Lung (tissue), 12 donors: ENCODE measurements around the gene SVIL. TPM values are rescaled to one million over a fixed set of nuclear protein-coding genes. Genes with fewer than 3 reads are reported as not detected.
"Not testable (repeated sequence)": the region's sequence is repeated elsewhere in the genome, so short reads cannot be mapped to it uniquely, and the experiment has no call there.

Experiments used
- ATAC-seq: fragments of 200-7000 bp; cut with Tn5 transposase; one replicate; pipeline ENCODE4 v1.9.1; 2020; ENCODE audit warnings: moderate number of reproducible peaks; ENCODE audit not compliant: insufficient read depth, low FRiP score
- DNase-seq, 3 donors: peaks; one replicate each; pipeline ENCODE4 v3.0.0-alpha.2; 2013 to 2017
- H3K27ac ChIP-seq, 2 donors: one replicate each; pipeline ENCODE4 v1.5.1; 2013; ENCODE audit warnings: mild to moderate bottlenecking in 2 of 2, moderate library complexity in 2 of 2, control low read depth in 1 of 2, inconsistent platforms in 1 of 2, low read depth in 1 of 2, low read length in 1 of 2
- H3K27me3 ChIP-seq, 3 donors: one replicate each; pipeline ENCODE4 v1.5.1; 2013; ENCODE audit warnings: low read length in 2 of 3; ENCODE audit not compliant: control insufficient read depth in 3 of 3, insufficient read depth in 3 of 3
- H3K36me3 ChIP-seq, 4 donors: one replicate each; pipeline ENCODE4 v1.5.1; 2013; ENCODE audit warnings: low read length in 4 of 4, mild to moderate bottlenecking in 1 of 4, moderate library complexity in 1 of 4; ENCODE audit not compliant: control insufficient read depth in 4 of 4, insufficient read depth in 4 of 4
- H3K4me1 ChIP-seq, 5 donors: one replicate each; pipeline ENCODE4 v1.5.1; 2013; ENCODE audit warnings: low read length in 5 of 5, mild to moderate bottlenecking in 2 of 5, moderate library complexity in 1 of 5; ENCODE audit not compliant: control insufficient read depth in 5 of 5, insufficient read depth in 5 of 5
- H3K4me3 ChIP-seq: one replicate; pipeline ENCODE4 v1.5.1; 2013; ENCODE audit warnings: mild to moderate bottlenecking, control low read depth, moderate library complexity
- H3K9ac ChIP-seq, 2 donors: one replicate each; pipeline ENCODE4 v1.5.1; 2013; ENCODE audit warnings: low read length in 2 of 2, control low read depth in 1 of 2; ENCODE audit not compliant: insufficient read depth in 1 of 2
- H3K9me3 ChIP-seq, 4 donors: one replicate each; pipeline ENCODE4 v1.5.1; 2013; ENCODE audit warnings: low read length in 3 of 4, mild to moderate bottlenecking in 1 of 4, moderate library complexity in 1 of 4; ENCODE audit not compliant: control insufficient read depth in 4 of 4, insufficient read depth in 3 of 4
- WGBS, 2 donors: extraction: QIAGEN DNeasy Blood & Tissue Kit; methylation state at CpG; one replicate each; pipeline ENCODE4 v1.1.7; 2013; 5-methylcytosine and 5-hydroxymethylcytosine counted together
- polyA plus RNA-seq, 2 donors: library from polyadenylated mRNA; stranded (reverse); fragments of 200-250 nt; gene quantifications; one replicate each; pipeline ENCODE4 v1.2.1, GENCODE V29; 2013
- total RNA-seq, 2 donors: library from RNA; depleted of rRNA in 1 of 2; stranded (reverse); fragments of >200 nt in 1 of 2; gene quantifications; one replicate each; pipeline ENCODE4 v1.2.1, GENCODE V29; 2014 to 2021
- TF ChIP-seq, protein P1 (sequence below): IDR thresholded peaks from 2 replicates; pipeline ENCODE4 v1.5.1; 2012; ENCODE audit warnings: mild to moderate bottlenecking; ENCODE audit errors: control extremely low read depth, extremely low read depth
- donor health status: control.
- donor health status: control.
- donor health status: Bipolar disorder and iron deficiency.
- donor health status: healthy.
- donor health status: DM: yes; HTN: yes; CAD: no.

Gene SVIL
- total and polyA plus RNA-seq, 4 donors = 13.6 to 117 (median 44.0) TPM

- peak overlapping the region; percentile 44 to 73 for H3K9ac ChIP-seq
- no peaks in the 10 kb centered on the region for H3K9me3 ChIP-seq
- DNase-seq (peak; percentile 64 to 79 (median 77)), ATAC-seq (no peak)
- no peaks in the 10 kb centered on the region for H3K27me3 ChIP-seq
- H3K4me1 ChIP-seq = peaks cover 0 to 10% (median 8%) of the 10 kb centered on the region in 5 donors
- WGBS, 2 donors = 79 to 81% methylated on average over 20 of the region's 20 CpGs
- no peak overlapping the region for H3K4me3 ChIP-seq
- TF ChIP-seq, protein P1, sequence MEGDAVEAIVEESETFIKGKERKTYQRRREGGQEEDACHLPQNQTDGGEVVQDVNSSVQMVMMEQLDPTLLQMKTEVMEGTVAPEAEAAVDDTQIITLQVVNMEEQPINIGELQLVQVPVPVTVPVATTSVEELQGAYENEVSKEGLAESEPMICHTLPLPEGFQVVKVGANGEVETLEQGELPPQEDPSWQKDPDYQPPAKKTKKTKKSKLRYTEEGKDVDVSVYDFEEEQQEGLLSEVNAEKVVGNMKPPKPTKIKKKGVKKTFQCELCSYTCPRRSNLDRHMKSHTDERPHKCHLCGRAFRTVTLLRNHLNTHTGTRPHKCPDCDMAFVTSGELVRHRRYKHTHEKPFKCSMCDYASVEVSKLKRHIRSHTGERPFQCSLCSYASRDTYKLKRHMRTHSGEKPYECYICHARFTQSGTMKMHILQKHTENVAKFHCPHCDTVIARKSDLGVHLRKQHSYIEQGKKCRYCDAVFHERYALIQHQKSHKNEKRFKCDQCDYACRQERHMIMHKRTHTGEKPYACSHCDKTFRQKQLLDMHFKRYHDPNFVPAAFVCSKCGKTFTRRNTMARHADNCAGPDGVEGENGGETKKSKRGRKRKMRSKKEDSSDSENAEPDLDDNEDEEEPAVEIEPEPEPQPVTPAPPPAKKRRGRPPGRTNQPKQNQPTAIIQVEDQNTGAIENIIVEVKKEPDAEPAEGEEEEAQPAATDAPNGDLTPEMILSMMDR = no peak
- peak overlapping the region in 1 of 2 donors; percentile 34 for H3K27ac ChIP-seq
- H3K36me3 ChIP-seq = peaks cover 0 to 37% (median 11%) of the 10 kb centered on the region in 4 donors
Measured at GRCh38 chr10:29522061-29522855, 112.5 kb downstream of the SVIL start.

GRCh38 chr10:29519659-29520058, 115.1 kb downstream of the SVIL start:
- DNase-seq (no peak), ATAC-seq (no peak)
- TF ChIP-seq, protein P1 = no peak
- Histone ChIP-seq H3K4me3 (no peak overlapping the region), H3K36me3 (peaks cover 0 to 34% (median 12%) of the 10 kb centered on the region in 4 donors), H3K9me3 (no peaks in the 10 kb centered on the region), H3K9ac (no peak overlapping the region), H3K27ac (no peak overlapping the region), H3K4me1 (peaks cover 0 to 10% (median 8%) of the 10 kb centered on the region in 5 donors), H3K27me3 (no peaks in the 10 kb centered on the region)
- WGBS, 2 donors = 93 to 96% methylated on average over 3 of the region's 3 CpGs

- no peak for ATAC-seq
- no peak overlapping the region for H3K4me3 ChIP-seq
- no peak overlapping the region for H3K9ac ChIP-seq
- H3K27me3 ChIP-seq = no peaks in the 10 kb centered on the region
- H3K36me3 ChIP-seq = peaks cover 0 to 23% (median 5%) of the 10 kb centered on the region in 4 donors
- H3K9me3 ChIP-seq = no peaks in the 10 kb centered on the region
- WGBS, 2 donors = 79 to 91% methylated on average over 8 of the region's 8 CpGs
- H3K27ac ChIP-seq = no peak overlapping the region
- H3K4me1 ChIP-seq = peaks cover 0 to 7% (median 5%) of the 10 kb centered on the region in 5 donors
- TF ChIP-seq, protein P1 = no peak
- no peak for DNase-seq
Measured at GRCh38 chr10:29517352-29517923, 117.3 kb downstream of the SVIL start.

DNA sequence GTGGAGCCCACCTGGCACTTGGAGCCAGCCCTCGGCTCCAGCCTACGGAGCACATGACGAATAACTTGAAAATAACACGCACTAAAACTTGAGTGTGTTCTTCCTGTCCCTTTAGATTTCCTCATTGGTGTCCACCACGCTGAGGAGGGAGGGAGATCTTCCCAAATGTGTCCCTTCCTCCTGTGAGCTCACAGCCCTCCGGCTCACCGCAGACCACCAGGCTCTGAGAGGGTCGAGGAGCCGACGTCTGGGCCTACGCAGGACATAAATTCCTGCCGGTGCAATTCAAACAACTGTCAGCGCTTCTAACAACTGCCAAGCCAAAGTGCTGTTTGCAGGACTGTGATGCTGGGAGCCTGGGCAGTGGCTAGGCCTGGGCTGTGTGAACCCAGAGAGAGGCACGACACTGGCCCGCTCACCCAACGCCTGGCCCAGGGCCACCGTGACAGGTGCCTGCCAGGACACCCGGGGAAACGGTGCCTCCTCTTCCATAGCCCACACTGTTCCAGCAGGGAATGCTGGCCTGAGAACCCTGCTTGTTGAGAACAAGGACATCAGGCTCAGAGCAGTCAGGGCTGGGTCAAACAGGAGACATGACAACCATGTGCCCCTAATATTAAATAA, 118.3 kb downstream of the SVIL start:
- H3K4me3 ChIP-seq, H3K9me3 ChIP-seq, H3K4me1 ChIP-seq, ATAC-seq, DNase-seq, H3K9ac ChIP-seq, H3K27me3 ChIP-seq: not testable (repeated sequence)
- Histone ChIP-seq H3K36me3 (peaks cover 0 to 23% (median 5%) of the 10 kb centered on the region in 4 donors), H3K27ac (peak overlapping the region in 1 of 2 donors; percentile 51)
- WGBS, 2 donors = 84 to 87% methylated on average over 19 of the region's 19 CpGs

DNA sequence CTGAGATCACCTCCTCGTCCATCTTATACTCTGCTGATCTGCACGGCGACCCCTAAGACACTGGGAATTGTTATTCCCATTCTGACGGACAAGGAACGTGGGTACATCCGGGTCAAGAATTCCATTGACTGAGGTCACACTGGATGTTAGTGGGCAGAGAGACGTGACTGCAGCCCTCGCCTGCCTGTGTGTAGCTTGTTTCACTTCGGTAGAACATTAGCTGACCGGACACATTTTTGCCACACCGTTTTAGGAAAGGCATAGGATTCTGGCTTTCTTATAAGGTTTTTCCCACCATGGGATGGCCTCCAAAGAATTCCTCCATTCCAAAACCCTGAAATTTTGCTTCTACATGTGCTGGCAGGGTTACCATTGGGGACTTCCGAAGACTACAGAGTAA, 118.9 kb downstream of the SVIL start:
- not testable (repeated sequence) for H3K4me1 ChIP-seq, DNase-seq, H3K9me3 ChIP-seq, ATAC-seq, H3K27me3 ChIP-seq, H3K4me3 ChIP-seq, H3K9ac ChIP-seq
- Histone ChIP-seq H3K36me3 (peaks cover 0 to 23% (median 5%) of the 10 kb centered on the region in 4 donors), H3K27ac (peak overlapping the region in 1 of 2 donors; percentile 47)
- 87 to 93% methylated on average over 12 of the region's 12 CpGs for WGBS, 2 donors
